SU-DHL-6 (cell line): ENCODE data around the gene PLEKHS1.

Source experiments
- H2AFZ ChIP-seq: fragments of 200-600 bp; sonication (generic); 2 replicates; pipeline ENCODE4 v1.6.1; 2014; ENCODE audit warnings: low read depth, mild to moderate bottlenecking, moderate library complexity, mixed read lengths, antibody characterized with exemption, low read length; ENCODE audit not compliant: severe bottlenecking
- H3F3A ChIP-seq: fragments of 200-600 bp; shearing (Covaris generic); 2 replicates; pipeline ENCODE4 v1.6.0; 2016; ENCODE audit warnings: antibody characterized with exemption, mild to moderate bottlenecking; ENCODE audit not compliant: insufficient read depth
- H3K27ac ChIP-seq: fragments of 200-600 bp; sonication (generic); 2 replicates; pipeline ENCODE4 v1.5.1; 2016; ENCODE audit warnings: low read depth, mild to moderate bottlenecking, low read length, moderate library complexity, mixed read lengths
- H3K27me3 ChIP-seq: fragments of 200-600 bp; sonication (generic), shearing (Covaris generic); 2 replicates; pipeline ENCODE4 v1.6.0; 2014; ENCODE audit warnings: mild to moderate bottlenecking, low read length
- H3K36me3 ChIP-seq: fragments of 200-600 bp; sonication (generic); 2 replicates; pipeline ENCODE4 v1.6.1; 2014; ENCODE audit warnings: mild to moderate bottlenecking, low read length, mixed read lengths
- H3K4me2 ChIP-seq: fragments of 300-600, 200-600 bp; shearing (Covaris generic), sonication (generic); 2 replicates; pipeline ENCODE4 v1.6.0; 2014; ENCODE audit warnings: low read length, low read depth, mild to moderate bottlenecking; ENCODE audit not compliant: poor library complexity, severe bottlenecking
- H3K4me3 ChIP-seq: fragments of 200-600 bp; sonication (generic); 2 replicates; pipeline ENCODE4 v1.5.1; 2014; ENCODE audit warnings: antibody characterized with exemption, low read length, mild to moderate bottlenecking, mixed read lengths; ENCODE audit not compliant: insufficient read depth, poor library complexity, severe bottlenecking
- H3K79me2 ChIP-seq: fragments of 200-600 bp; sonication (generic); 2 replicates; pipeline ENCODE4 v1.6.1; 2014; ENCODE audit warnings: mild to moderate bottlenecking, low read length, moderate library complexity; ENCODE audit not compliant: insufficient read depth
- H3K9ac ChIP-seq: fragments of 200-600 bp; sonication (generic); 2 replicates; pipeline ENCODE4 v1.7.0; 2014; ENCODE audit warnings: mild to moderate bottlenecking, low read length
- H3K9me2 ChIP-seq: fragments of 200-600 bp; sonication (generic); replicated peaks from 2 replicates; pipeline ENCODE4 v1.6.1; 2014; ENCODE audit warnings: low read length; ENCODE audit not compliant: insufficient read depth
- H3K9me3 ChIP-seq: fragments of 200-600 bp; sonication (generic); 2 replicates; pipeline ENCODE4 v1.6.1; 2014; ENCODE audit warnings: low read length, mixed read lengths; ENCODE audit not compliant: insufficient read depth
- H4K20me1 ChIP-seq: fragments of 200-600 bp; sonication (generic); 2 replicates; pipeline ENCODE4 v1.6.1; 2014; ENCODE audit warnings: low read depth, mild to moderate bottlenecking, antibody characterized with exemption, low read length, moderate library complexity, mixed read lengths
- CTCF ChIP-seq: fragments of 200-600 bp; sonication (generic); IDR thresholded peaks from one replicate; pipeline ENCODE4 v1.5.1; 2017; ENCODE audit warnings: antibody characterized with exemption, mild to moderate bottlenecking, low read length, moderate library complexity; ENCODE audit not compliant: insufficient read depth, poor library complexity, severe bottlenecking
- EZH2phosphoT487 ChIP-seq: fragments of 200-600 bp; sonication (generic), shearing (Covaris generic); conservative IDR thresholded peaks from 2 replicates; pipeline ENCODE4 v1.6.1; 2018; ENCODE audit warnings: mild to moderate bottlenecking, antibody characterized with exemption, low read length, moderate library complexity, mixed read lengths

Gene PLEKHS1

GRCh38 chr10:113775686-113776294 lies 24.3 kb downstream of the PLEKHS1 start:
- no peaks in the 10 kb centered on the region for H4K20me1 ChIP-seq
- H3K9ac ChIP-seq: no peak overlapping the region
- no peaks in the 10 kb centered on the region for H3K79me2 ChIP-seq
- no peak overlapping the region for H3K4me2 ChIP-seq
- H3K4me3 ChIP-seq: no peak overlapping the region
- H3K9me2 ChIP-seq: no peaks in the 10 kb centered on the region
- H3K27ac ChIP-seq: no peak overlapping the region
- no peaks in the 10 kb centered on the region for H3F3A ChIP-seq
- H3K27me3 ChIP-seq: no peaks in the 10 kb centered on the region
- H3K36me3 ChIP-seq: no peaks in the 10 kb centered on the region
- H3K9me3 ChIP-seq: no peaks in the 10 kb centered on the region
- no peak overlapping the region for H2AFZ ChIP-seq
- TF ChIP-seq EZH2phosphoT487 (no peak), CTCF (no peak)

DNA sequence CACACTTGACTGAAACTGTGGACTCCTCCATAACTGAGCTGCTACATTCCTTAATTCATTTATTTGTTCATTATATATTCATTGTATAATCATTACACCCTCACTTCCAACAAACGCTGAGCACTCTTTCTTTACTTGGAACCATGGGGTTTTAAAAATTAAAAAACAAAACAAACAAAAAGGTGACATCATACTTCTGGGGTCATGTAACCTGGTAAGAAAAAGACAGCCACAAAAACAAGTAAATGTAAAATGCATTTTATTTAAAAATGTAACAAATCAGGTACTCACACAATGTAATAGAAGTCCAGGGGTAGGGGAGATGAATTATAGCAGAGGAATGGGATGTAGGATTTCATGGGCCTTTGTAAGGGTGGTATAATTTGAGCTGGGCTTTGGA lies 25.1 kb downstream of the PLEKHS1 start:
- Histone ChIP-seq H3K4me2 (no peak overlapping the region), H3K79me2 (no peaks in the 10 kb centered on the region), H3K27me3 (no peaks in the 10 kb centered on the region), H3K27ac (no peak overlapping the region), H3K4me3 (no peak overlapping the region), H3K9ac (no peak overlapping the region), H3K9me2 (no peaks in the 10 kb centered on the region), H4K20me1 (no peaks in the 10 kb centered on the region), H3K36me3 (no peaks in the 10 kb centered on the region), H3K9me3 (no peaks in the 10 kb centered on the region), H3F3A (no peaks in the 10 kb centered on the region), H2AFZ (no peak overlapping the region)
- TF ChIP-seq EZH2phosphoT487: no peak
- no peak for TF ChIP-seq CTCF

DNA sequence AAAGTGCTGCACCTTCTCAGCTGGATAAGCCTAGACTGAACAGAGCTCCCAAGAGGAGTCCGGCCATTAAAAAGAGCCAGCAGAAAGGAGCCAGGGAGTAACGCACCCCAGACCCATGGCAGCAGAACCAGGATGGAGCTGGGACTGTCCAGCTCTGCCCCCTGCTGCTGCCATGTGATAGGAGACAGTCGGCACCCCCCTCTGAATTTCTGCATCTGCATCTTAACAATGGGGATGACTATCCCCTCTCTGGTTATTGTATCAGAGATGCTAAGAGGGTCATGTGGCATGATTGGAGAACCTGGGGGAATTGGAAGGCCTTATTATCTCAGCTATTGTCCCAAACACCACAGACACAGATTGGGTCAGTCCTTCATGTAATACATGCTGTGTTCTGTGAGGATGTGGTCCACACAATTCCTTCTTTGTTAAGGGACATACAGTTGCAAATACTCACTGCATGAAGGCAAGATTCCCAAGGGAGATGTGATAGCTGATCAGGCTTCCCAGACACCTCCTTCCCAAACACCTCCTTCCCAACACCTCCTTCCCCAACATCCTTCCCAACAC lies 29.3 kb downstream of the PLEKHS1 start:
- Histone ChIP-seq H3K36me3 (no peaks in the 10 kb centered on the region), H3K9me3 (no peaks in the 10 kb centered on the region), H3K27me3 (no peaks in the 10 kb centered on the region), H3K27ac (no peak overlapping the region), H3K4me2 (no peak overlapping the region), H3F3A (no peaks in the 10 kb centered on the region), H3K79me2 (no peaks in the 10 kb centered on the region), H3K9ac (no peak overlapping the region), H4K20me1 (no peaks in the 10 kb centered on the region), H2AFZ (no peak overlapping the region), H3K9me2 (no peaks in the 10 kb centered on the region), H3K4me3 (no peak overlapping the region)
- TF ChIP-seq CTCF: no peak
